ENCODE data around the gene TAS2R30.

GRCh38 chr12:11166300-11166699 is 31.9 kb upstream of the TAS2R30 start:
- TF ChIP-seq POLR2AphosphoS5 (IDR thresholded peaks at IDR 0.05) (no peak), CTCF (IDR thresholded peaks at IDR 0.05) (no peak)

Data from stomach (tissue), 4 donors.